Measurements from ENCODE around the gene LIPM.

- TF ChIP-seq POLR2A (IDR thresholded peaks at IDR 0.05) (no peak), CTCF (IDR thresholded peaks at IDR 0.05 in 4 of 5, conservative IDR thresholded peaks at IDR 0.05 in 1 of 5) (no peak)
These were observed 63.9 kb downstream of the LIPM start for GRCh38 chr10:88866454-88866853.

Data from gastrocnemius medialis (tissue), 4 donors.